Measurements from ENCODE around the gene ZDHHC8. TPM values are rescaled to one million over a fixed set of nuclear protein-coding genes. Genes with fewer than 3 reads are reported as not detected.

Gene ZDHHC8
- total RNA-seq, 2 donors from 2014 or later: 20.0 to 21.4 TPM

- ATAC-seq: no peak
- no peaks in the 10 kb centered on the region for H3K4me1 ChIP-seq
- no peaks in the 10 kb centered on the region for H3K36me3 ChIP-seq (replicated peaks in 1 of 2; ENCODE audit: insufficient read depth in 1 of 2, low read depth in 2 of 2)
- TF ChIP-seq POLR2A (IDR thresholded peaks at IDR 0.05): no peak
- TF ChIP-seq, protein P1, sequence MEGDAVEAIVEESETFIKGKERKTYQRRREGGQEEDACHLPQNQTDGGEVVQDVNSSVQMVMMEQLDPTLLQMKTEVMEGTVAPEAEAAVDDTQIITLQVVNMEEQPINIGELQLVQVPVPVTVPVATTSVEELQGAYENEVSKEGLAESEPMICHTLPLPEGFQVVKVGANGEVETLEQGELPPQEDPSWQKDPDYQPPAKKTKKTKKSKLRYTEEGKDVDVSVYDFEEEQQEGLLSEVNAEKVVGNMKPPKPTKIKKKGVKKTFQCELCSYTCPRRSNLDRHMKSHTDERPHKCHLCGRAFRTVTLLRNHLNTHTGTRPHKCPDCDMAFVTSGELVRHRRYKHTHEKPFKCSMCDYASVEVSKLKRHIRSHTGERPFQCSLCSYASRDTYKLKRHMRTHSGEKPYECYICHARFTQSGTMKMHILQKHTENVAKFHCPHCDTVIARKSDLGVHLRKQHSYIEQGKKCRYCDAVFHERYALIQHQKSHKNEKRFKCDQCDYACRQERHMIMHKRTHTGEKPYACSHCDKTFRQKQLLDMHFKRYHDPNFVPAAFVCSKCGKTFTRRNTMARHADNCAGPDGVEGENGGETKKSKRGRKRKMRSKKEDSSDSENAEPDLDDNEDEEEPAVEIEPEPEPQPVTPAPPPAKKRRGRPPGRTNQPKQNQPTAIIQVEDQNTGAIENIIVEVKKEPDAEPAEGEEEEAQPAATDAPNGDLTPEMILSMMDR (IDR thresholded peaks at IDR 0.05): no peak
- no peak overlapping the region for H3K4me3 ChIP-seq
- WGBS, 2 donors: 70 to 73% methylated on average over 10 of the region's 10 CpGs
- no peaks in the 10 kb centered on the region for H3K27me3 ChIP-seq
- H3K9me3 ChIP-seq: no peaks in the 10 kb centered on the region
- DNase-seq: no peak
- H3K27ac ChIP-seq: no peak overlapping the region
- intact Hi-C loops (cut with DNase I): no loop called here
Observed at GRCh38 chr22:20169253-20169822, 37.7 kb downstream of the ZDHHC8 start.

GRCh38 chr22:20170170-20170569 lies 38.6 kb downstream of the ZDHHC8 start:
- Histone ChIP-seq H3K9me3 (no peaks in the 10 kb centered on the region), H3K27me3 (no peaks in the 10 kb centered on the region), H3K4me3 (no peak overlapping the region), H3K4me1 (no peaks in the 10 kb centered on the region), H3K36me3 (replicated peaks in 1 of 2; ENCODE audit: insufficient read depth in 1 of 2, low read depth in 2 of 2) (no peaks in the 10 kb centered on the region), H3K27ac (no peak overlapping the region)
- DNase-seq (no peak), ATAC-seq (no peak)
- intact Hi-C loops (cut with DNase I): no loop called here
- TF ChIP-seq, protein P1 (IDR thresholded peaks at IDR 0.05): no peak
- TF ChIP-seq POLR2A (IDR thresholded peaks at IDR 0.05): no peak
- WGBS, 2 donors: 77 to 93% methylated on average over 3 to 13 of the region's 13 CpGs

DNA sequence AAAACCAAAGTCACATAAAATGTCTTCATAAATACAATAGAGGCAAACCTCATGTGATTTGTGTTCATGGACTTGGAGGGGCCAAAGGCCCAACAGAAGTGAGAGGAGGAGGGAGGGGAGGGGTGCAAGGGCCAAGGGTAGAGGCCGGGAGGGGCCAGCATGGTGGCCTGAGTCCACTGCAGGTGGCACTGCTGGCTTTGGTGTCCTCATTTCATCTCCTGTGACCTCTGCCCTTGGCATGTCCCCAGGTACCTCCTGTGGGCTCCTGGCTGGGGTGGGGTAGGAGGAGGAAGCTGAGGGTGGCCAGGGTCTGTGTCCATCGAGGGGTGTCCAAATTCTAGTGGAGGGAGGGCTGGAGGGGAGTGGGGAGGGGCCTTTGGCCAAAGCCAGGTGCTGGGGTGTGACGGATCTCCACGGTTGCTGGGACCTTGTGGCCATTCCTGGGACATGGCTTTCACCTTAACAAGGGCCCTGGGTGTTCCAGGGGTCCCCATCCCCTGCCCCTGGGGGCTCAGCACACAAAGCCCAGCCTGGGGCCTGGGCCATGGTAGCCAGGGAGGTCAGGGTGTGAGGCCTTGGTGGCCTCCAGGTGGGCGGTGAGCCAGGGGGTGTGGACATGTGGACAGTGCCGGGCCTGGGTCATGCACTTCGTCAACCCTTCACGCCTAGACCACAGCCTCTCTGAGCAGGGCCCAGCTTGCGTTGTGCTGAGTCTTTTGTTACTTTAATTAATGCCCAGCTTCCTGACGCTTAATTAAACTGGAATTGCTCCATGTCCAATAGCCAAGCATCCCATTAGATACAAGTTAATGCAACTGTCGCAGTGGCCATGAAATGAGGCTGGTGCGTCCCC lies 39.9 kb downstream of the ZDHHC8 start:
- no peak for DNase-seq

DNA sequence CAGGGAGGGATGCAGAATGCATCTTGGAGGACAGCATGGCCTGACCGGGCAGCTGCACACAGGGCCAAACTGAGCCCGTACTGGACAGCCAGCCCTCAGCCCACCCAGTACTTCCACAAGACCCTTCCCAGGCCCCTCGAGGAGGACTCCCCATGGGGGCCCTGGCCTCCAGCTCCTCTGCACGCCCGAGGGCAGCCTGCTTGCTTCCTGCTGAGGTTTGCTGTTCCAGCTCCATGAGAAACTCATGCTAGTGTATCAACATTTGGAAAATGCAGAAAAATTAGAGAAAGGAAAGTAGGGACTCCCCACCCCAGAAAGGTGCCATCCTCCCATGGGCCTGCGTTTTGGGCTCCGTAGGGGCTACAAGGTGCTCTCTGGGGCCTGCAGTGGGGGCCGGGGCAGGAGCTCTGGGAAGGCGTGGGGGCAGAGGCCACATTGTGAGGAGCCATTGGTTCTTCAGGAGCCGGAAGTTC lies 40.6 kb downstream of the ZDHHC8 start:
- WGBS, 2 donors: 80 to 88% methylated on average over 4 to 10 of the region's 10 CpGs
- TF ChIP-seq, protein P1 (IDR thresholded peaks at IDR 0.05): no peak
- no peak for TF ChIP-seq POLR2A (IDR thresholded peaks at IDR 0.05)
- Histone ChIP-seq H3K36me3 (replicated peaks in 1 of 2; ENCODE audit: insufficient read depth in 1 of 2, low read depth in 2 of 2) (no peaks in the 10 kb centered on the region), H3K27me3 (no peaks in the 10 kb centered on the region), H3K4me1 (no peaks in the 10 kb centered on the region), H3K4me3 (no peak overlapping the region), H3K27ac (no peak overlapping the region), H3K9me3 (no peaks in the 10 kb centered on the region)
- no peak for DNase-seq
- no peak for ATAC-seq
- intact Hi-C loops (cut with DNase I): no loop called here

More for the DNA sequence above, 39.9 kb downstream of the ZDHHC8 start:
- no peaks in the 10 kb centered on the region for H3K36me3 ChIP-seq (replicated peaks in 1 of 2; ENCODE audit: insufficient read depth in 1 of 2, low read depth in 2 of 2)
- H3K27me3 ChIP-seq: no peaks in the 10 kb centered on the region
- H3K27ac ChIP-seq: no peak overlapping the region
- 81 to 85% methylated on average over 11 to 12 of the region's 12 CpGs for WGBS, 2 donors
- intact Hi-C loops (cut with DNase I): no loop called here
- no peak for ATAC-seq
- H3K4me1 ChIP-seq: no peaks in the 10 kb centered on the region
- no peak overlapping the region for H3K4me3 ChIP-seq
- TF ChIP-seq POLR2A (IDR thresholded peaks at IDR 0.05): no peak
- TF ChIP-seq, protein P1 (IDR thresholded peaks at IDR 0.05): no peak
- H3K9me3 ChIP-seq: no peaks in the 10 kb centered on the region
